LHCN-M2 (cell line): ENCODE measurements around the gene SH2D7. TPM values are rescaled to one million over a fixed set of nuclear protein-coding genes. Genes with fewer than 3 reads are reported as not detected.
A peak's percentile ranks its signal among the peaks of the same experiment; 100 is the strongest.

ENCODE experiments used
- DNase-seq: peaks from one replicate; pipeline ENCODE4 v3.0.0-alpha.2; 2012; ENCODE audit warnings: low read depth
- total RNA-seq: library from RNA; depleted of rRNA; stranded (reverse); fragments of >200 nt; gene quantifications from 2 replicates; pipeline ENCODE4 v1.2.3, GENCODE V29; 2014

Gene SH2D7
- total RNA-seq, 1 experiment from 2014 or later, result not detected

GRCh38 chr15:78060232-78060631 lies 32.1 kb upstream of the SH2D7 start:
- no peak for DNase-seq

- DNase-seq, result peak; percentile 62
These were observed 30.4 kb upstream of the SH2D7 start for GRCh38 chr15:78061963-78062427.

GRCh38 chr15:78063217-78063616 lies 29.1 kb upstream of the SH2D7 start:
- no peak for DNase-seq

GRCh38 chr15:78063970-78064385 lies 28.4 kb upstream of the SH2D7 start:
- no peak for DNase-seq

- DNase-seq, result no peak
These were observed 27.8 kb upstream of the SH2D7 start for GRCh38 chr15:78064544-78064943.

- DNase-seq, result peak; percentile 99
These were observed 27.0 kb upstream of the SH2D7 start for GRCh38 chr15:78065284-78065872.

GRCh38 chr15:78065973-78066946 lies 26.1 kb upstream of the SH2D7 start:
- DNase-seq, result no peak

GRCh38 chr15:78067328-78068228 lies 24.8 kb upstream of the SH2D7 start:
- DNase-seq, result peak; percentile 41

GRCh38 chr15:78069052-78069414 lies 23.3 kb upstream of the SH2D7 start:
- DNase-seq, result no peak

GRCh38 chr15:78069462-78070029 lies 22.8 kb upstream of the SH2D7 start:
- no peak for DNase-seq

GRCh38 chr15:78070049-78070700 lies 22.2 kb upstream of the SH2D7 start:
- DNase-seq, result no peak

- DNase-seq, result no peak
These were observed 21.0 kb upstream of the SH2D7 start for GRCh38 chr15:78071383-78071782.

GRCh38 chr15:78072080-78072892 lies 20.1 kb upstream of the SH2D7 start:
- peak; percentile 77 for DNase-seq

- DNase-seq, result no peak
These were observed 19.1 kb upstream of the SH2D7 start for GRCh38 chr15:78073046-78073787.

- peak; percentile 95 for DNase-seq
These were observed 16.7 kb upstream of the SH2D7 start for GRCh38 chr15:78075490-78076230.

- no peak for DNase-seq
These were observed 15.9 kb upstream of the SH2D7 start for GRCh38 chr15:78076231-78077052.

- peak; percentile 42 for DNase-seq
These were observed 15.1 kb upstream of the SH2D7 start, which contains the start of gene TBC1D2B for GRCh38 chr15:78077053-78077870. TSS of gene TBC1D2B (minus strand) at chr15:78077711. CDS start at chr15:78077652, 59 bp downstream.
